GM23338 (cell line): ENCODE data around the gene DDX60. TPM values are rescaled to one million over a fixed set of nuclear protein-coding genes. Genes with fewer than 3 reads are reported as not detected.

Experiments
- ATAC-seq: fragments of 200-7000 bp; cut with Tn5 transposase; 3 replicates; pipeline ENCODE4 v1.9.1; 2020
- DNase-seq: peaks from one replicate; pipeline ENCODE4 v3.0.0-alpha.2; 2015; ENCODE audit warnings: low spot score
- H2AFZ ChIP-seq: fragments of 200-600 bp; sonication (generic); 2 replicates; pipeline ENCODE4 v1.8.0; 2016; ENCODE audit warnings: antibody characterized with exemption, mild to moderate bottlenecking, moderate library complexity
- H3F3A ChIP-seq: fragments of 200-600 bp; sonication (generic); replicated peaks from 2 replicates; pipeline ENCODE4 v1.8.0; 2017; ENCODE audit warnings: antibody characterized with exemption, mixed run types, low read depth
- H3K27ac ChIP-seq: fragments of 200-600 bp; sonication (generic); 2 replicates; pipeline ENCODE4 v1.6.1; 2016; ENCODE audit warnings: low read depth
- H3K27me3 ChIP-seq: fragments of 200-600 bp; sonication (generic); 2 replicates; pipeline ENCODE4 v1.8.0; 2016; ENCODE audit warnings: mild to moderate bottlenecking, mixed run types, moderate library complexity; ENCODE audit not compliant: insufficient read depth
- H3K36me3 ChIP-seq: fragments of 200-600 bp; sonication (generic); 2 replicates; pipeline ENCODE4 v1.8.0; 2016; ENCODE audit warnings: mild to moderate bottlenecking; ENCODE audit not compliant: insufficient read depth
- H3K4me1 ChIP-seq: fragments of 200-600 bp; sonication (generic); 2 replicates; pipeline ENCODE4 v1.8.0; 2016; ENCODE audit warnings: mild to moderate bottlenecking, moderate library complexity; ENCODE audit not compliant: insufficient read depth
- H3K4me2 ChIP-seq: fragments of 200-600 bp; sonication (generic); 2 replicates; pipeline ENCODE4 v1.7.1; 2017; ENCODE audit warnings: mixed run types
- H3K4me3 ChIP-seq: fragments of 200-600 bp; sonication (generic); 2 replicates; pipeline ENCODE4 v1.6.1; 2016; ENCODE audit warnings: mixed run types
- H3K79me2 ChIP-seq: fragments of 200-600 bp; sonication (generic); replicated peaks from 2 replicates; pipeline ENCODE4 v1.8.0; 2017; ENCODE audit warnings: mild to moderate bottlenecking; ENCODE audit not compliant: insufficient read depth
- H3K9me2 ChIP-seq: fragments of 200-600 bp; sonication (generic); 2 replicates; pipeline ENCODE4 v1.8.0; 2017; ENCODE audit not compliant: insufficient read depth
- H4K20me1 ChIP-seq: fragments of 200-600 bp; sonication (generic); replicated peaks from 2 replicates; pipeline ENCODE4 v1.8.0; 2017; ENCODE audit warnings: mild to moderate bottlenecking; ENCODE audit not compliant: insufficient read depth
- H3K27ac Mint-ChIP-seq: 2 replicates; pipeline ENCODE4 v1.8.0; 2020; ENCODE audit warnings: inconsistent platforms, mild to moderate bottlenecking, moderate library complexity, mixed read lengths
- H3K27me3 Mint-ChIP-seq: 3 replicates; pipeline ENCODE4 v1.8.0; 2022; ENCODE audit warnings: low read depth, mild to moderate bottlenecking, moderate library complexity, mixed read lengths, inconsistent platforms; ENCODE audit not compliant: insufficient read depth, poor library complexity
- H3K36me3 Mint-ChIP-seq: 3 replicates; pipeline ENCODE4 v1.8.0; 2021; ENCODE audit warnings: low read depth, mild to moderate bottlenecking, inconsistent platforms, moderate library complexity, mixed read lengths
- H3K4me1 Mint-ChIP-seq: 3 replicates; pipeline ENCODE4 v1.8.0; 2020; ENCODE audit warnings: mild to moderate bottlenecking, inconsistent platforms, mixed read lengths
- H3K4me3 Mint-ChIP-seq: 3 replicates; pipeline ENCODE4 v1.8.0; 2021; ENCODE audit warnings: moderate library complexity, mild to moderate bottlenecking, inconsistent platforms, mixed read lengths
- H3K9me3 Mint-ChIP-seq: 3 replicates; pipeline ENCODE4 v1.8.0; 2020; ENCODE audit warnings: moderate library complexity, mild to moderate bottlenecking, inconsistent platforms, mixed read lengths
- CREB1 ChIP-seq: fragments of 250-450 bp; sonication (Bioruptor Pico); IDR thresholded peaks from 2 replicates; pipeline ENCODE4 v1.5.0; 2020; ENCODE audit warnings: low read depth, mild to moderate bottlenecking, moderate library complexity
- EZH2 ChIP-seq: fragments of 200-600 bp; sonication (generic); IDR thresholded peaks from one replicate; pipeline ENCODE4 v1.8.0; 2017; ENCODE audit warnings: antibody characterized with exemption, mild to moderate bottlenecking, low read depth; ENCODE audit not compliant: unreplicated experiment
- EZH2phosphoT487 ChIP-seq: fragments of 200-600 bp; sonication (generic); IDR thresholded peaks from one replicate; pipeline ENCODE4 v1.8.1; 2018; ENCODE audit warnings: antibody characterized with exemption; ENCODE audit not compliant: unreplicated experiment
- JUNB ChIP-seq: IDR thresholded peaks from one replicate; pipeline ENCODE4 v1.6.1; 2016; ENCODE audit warnings: antibody characterized with exemption; ENCODE audit not compliant: unreplicated experiment
- NANOG ChIP-seq: IDR thresholded peaks from 2 replicates; pipeline ENCODE4 v1.6.1; 2016; ENCODE audit warnings: antibody characterized with exemption, borderline replicate concordance
- POLR2AphosphoS5 ChIP-seq: IDR thresholded peaks from 2 replicates; pipeline ENCODE4 v1.6.1; 2016; ENCODE audit warnings: antibody characterized with exemption, low read depth
- STAT1 ChIP-seq: IDR thresholded peaks from one replicate; pipeline ENCODE4 v1.6.1; 2016; ENCODE audit warnings: antibody characterized with exemption; ENCODE audit not compliant: unreplicated experiment
- ZNF114 ChIP-seq: fragments of 250-450 bp; sonication (Bioruptor Pico); IDR thresholded peaks from 2 replicates; pipeline ENCODE4 v1.5.0; 2020; ENCODE audit warnings: mild to moderate bottlenecking, moderate library complexity
- ZNF331 ChIP-seq: fragments of 250-450 bp; sonication (Bioruptor Pico); IDR thresholded peaks from 2 replicates; pipeline ENCODE4 v1.5.0; 2020; ENCODE audit warnings: low read depth, mild to moderate bottlenecking, moderate library complexity
- ZNF462 ChIP-seq: fragments of 250-450 bp; sonication (Bioruptor Pico); IDR thresholded peaks from 2 replicates; pipeline ENCODE4 v1.5.0; 2020; ENCODE audit warnings: mild to moderate bottlenecking, moderate library complexity
- polyA plus RNA-seq: library from polyadenylated mRNA; unstranded; fragments of >200 nt; fragmentation: Nextera tagmentation; extraction: Ambion mirVana; gene quantifications from 2 replicates; pipeline ENCODE4 v1.2.1, GENCODE V29; 2016
- total RNA-seq: library from RNA; depleted of rRNA; stranded (reverse); fragments of >200 nt; shearing (Covaris generic); gene quantifications from 2 replicates; pipeline ENCODE4 v1.2.3, GENCODE V29; 2014
- TF ChIP-seq, protein P1 (sequence below): IDR thresholded peaks from one replicate; pipeline ENCODE4 v1.6.1; 2018; ENCODE audit warnings: antibody characterized with exemption; ENCODE audit not compliant: unreplicated experiment
- TF ChIP-seq, protein P2 (sequence below): IDR thresholded peaks from 2 replicates; pipeline ENCODE4 v1.6.1; 2016; ENCODE audit warnings: antibody characterized with exemption
- TF ChIP-seq, protein P3 (sequence below), 2 experiments: fragments of 200-600 bp in 1 of 2; sonication (generic) in 1 of 2; conservative IDR thresholded peaks; 2 replicates each; pipeline versions ENCODE4 v1.5.1 to v1.6.1; 2016 to 2017; ENCODE audit warnings: antibody characterized with exemption in 2 of 2, low read depth in 2 of 2, mild to moderate bottlenecking in 2 of 2, moderate library complexity in 1 of 2

Gene DDX60
- total and polyA plus RNA-seq, 2 experiments from 2014 or later = 1.0 to 1.4 TPM

DNA sequence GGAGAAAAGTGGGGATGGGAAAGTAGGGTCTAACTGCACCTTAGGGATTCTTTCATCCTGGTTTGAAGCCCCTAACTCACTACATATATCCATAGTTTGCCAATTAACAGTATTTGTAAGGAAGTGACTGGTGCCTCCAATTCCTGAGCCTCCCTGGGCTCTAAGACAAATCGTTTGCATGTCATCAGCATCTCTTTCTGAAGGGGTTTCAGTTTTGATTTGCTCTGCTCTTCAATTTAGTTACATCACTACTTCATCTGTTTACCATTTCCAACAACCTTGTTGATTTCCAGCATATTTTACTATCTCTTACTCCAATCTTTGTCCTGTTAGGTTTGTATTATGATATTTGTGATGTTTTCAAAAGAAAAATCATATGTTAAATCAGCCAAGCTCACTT lies 15.5 kb upstream of the DDX60 start:
- no peaks in the 10 kb centered on the region for H3K4me1 Mint-ChIP-seq
- Histone ChIP-seq H4K20me1 (no peaks in the 10 kb centered on the region), H3K27me3 (no peaks in the 10 kb centered on the region), H2AFZ (no peak overlapping the region), H3F3A (no peaks in the 10 kb centered on the region), H3K4me2 (no peak overlapping the region), H3K79me2 (no peaks in the 10 kb centered on the region), H3K27ac (no peak overlapping the region), H3K4me1 (no peaks in the 10 kb centered on the region), H3K4me3 (no peak overlapping the region), H3K9me2 (0 out of 2 replicates have a peak, but pooled peaks cover 4% of the 10 kb centered on the region), H3K36me3 (no peaks in the 10 kb centered on the region)
- H3K9me3 Mint-ChIP-seq = peaks cover 4% of the 10 kb centered on the region; the same call in 1 of the 3 replicates
- H3K27me3 Mint-ChIP-seq = no peaks in the 10 kb centered on the region
- no peak overlapping the region for H3K27ac Mint-ChIP-seq
- H3K36me3 Mint-ChIP-seq = no peaks in the 10 kb centered on the region
- no peak for DNase-seq
- TF ChIP-seq CREB1 (CRISPR knock-in tag) = no peak
- no peak for TF ChIP-seq ZNF114 (CRISPR knock-in tag)
- TF ChIP-seq, protein P1, sequence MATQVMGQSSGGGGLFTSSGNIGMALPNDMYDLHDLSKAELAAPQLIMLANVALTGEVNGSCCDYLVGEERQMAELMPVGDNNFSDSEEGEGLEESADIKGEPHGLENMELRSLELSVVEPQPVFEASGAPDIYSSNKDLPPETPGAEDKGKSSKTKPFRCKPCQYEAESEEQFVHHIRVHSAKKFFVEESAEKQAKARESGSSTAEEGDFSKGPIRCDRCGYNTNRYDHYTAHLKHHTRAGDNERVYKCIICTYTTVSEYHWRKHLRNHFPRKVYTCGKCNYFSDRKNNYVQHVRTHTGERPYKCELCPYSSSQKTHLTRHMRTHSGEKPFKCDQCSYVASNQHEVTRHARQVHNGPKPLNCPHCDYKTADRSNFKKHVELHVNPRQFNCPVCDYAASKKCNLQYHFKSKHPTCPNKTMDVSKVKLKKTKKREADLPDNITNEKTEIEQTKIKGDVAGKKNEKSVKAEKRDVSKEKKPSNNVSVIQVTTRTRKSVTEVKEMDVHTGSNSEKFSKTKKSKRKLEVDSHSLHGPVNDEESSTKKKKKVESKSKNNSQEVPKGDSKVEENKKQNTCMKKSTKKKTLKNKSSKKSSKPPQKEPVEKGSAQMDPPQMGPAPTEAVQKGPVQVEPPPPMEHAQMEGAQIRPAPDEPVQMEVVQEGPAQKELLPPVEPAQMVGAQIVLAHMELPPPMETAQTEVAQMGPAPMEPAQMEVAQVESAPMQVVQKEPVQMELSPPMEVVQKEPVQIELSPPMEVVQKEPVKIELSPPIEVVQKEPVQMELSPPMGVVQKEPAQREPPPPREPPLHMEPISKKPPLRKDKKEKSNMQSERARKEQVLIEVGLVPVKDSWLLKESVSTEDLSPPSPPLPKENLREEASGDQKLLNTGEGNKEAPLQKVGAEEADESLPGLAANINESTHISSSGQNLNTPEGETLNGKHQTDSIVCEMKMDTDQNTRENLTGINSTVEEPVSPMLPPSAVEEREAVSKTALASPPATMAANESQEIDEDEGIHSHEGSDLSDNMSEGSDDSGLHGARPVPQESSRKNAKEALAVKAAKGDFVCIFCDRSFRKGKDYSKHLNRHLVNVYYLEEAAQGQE = no peak
- no peak for TF ChIP-seq POLR2AphosphoS5
- TF ChIP-seq NANOG = no peak
- TF ChIP-seq, protein P2, sequence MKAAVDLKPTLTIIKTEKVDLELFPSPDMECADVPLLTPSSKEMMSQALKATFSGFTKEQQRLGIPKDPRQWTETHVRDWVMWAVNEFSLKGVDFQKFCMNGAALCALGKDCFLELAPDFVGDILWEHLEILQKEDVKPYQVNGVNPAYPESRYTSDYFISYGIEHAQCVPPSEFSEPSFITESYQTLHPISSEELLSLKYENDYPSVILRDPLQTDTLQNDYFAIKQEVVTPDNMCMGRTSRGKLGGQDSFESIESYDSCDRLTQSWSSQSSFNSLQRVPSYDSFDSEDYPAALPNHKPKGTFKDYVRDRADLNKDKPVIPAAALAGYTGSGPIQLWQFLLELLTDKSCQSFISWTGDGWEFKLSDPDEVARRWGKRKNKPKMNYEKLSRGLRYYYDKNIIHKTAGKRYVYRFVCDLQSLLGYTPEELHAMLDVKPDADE = no peak
- TF ChIP-seq JUNB = no peak
- TF ChIP-seq, protein P3, sequence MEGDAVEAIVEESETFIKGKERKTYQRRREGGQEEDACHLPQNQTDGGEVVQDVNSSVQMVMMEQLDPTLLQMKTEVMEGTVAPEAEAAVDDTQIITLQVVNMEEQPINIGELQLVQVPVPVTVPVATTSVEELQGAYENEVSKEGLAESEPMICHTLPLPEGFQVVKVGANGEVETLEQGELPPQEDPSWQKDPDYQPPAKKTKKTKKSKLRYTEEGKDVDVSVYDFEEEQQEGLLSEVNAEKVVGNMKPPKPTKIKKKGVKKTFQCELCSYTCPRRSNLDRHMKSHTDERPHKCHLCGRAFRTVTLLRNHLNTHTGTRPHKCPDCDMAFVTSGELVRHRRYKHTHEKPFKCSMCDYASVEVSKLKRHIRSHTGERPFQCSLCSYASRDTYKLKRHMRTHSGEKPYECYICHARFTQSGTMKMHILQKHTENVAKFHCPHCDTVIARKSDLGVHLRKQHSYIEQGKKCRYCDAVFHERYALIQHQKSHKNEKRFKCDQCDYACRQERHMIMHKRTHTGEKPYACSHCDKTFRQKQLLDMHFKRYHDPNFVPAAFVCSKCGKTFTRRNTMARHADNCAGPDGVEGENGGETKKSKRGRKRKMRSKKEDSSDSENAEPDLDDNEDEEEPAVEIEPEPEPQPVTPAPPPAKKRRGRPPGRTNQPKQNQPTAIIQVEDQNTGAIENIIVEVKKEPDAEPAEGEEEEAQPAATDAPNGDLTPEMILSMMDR (conservative IDR thresholded peaks at IDR 0.05; ENCODE audit: low read depth in 2 of 2) = no peak
- TF ChIP-seq STAT1 = no peak
- TF ChIP-seq EZH2phosphoT487 = no peak
- no peak for TF ChIP-seq EZH2
- no peak for TF ChIP-seq ZNF462 (CRISPR knock-in tag)
- no peak for TF ChIP-seq ZNF331
- ATAC-seq = no peak
- H3K4me3 Mint-ChIP-seq = no peak overlapping the region
